Panc1 (cell line): ENCODE results near the gene TMEM219.

Experiments
- POLR2AphosphoS5 ChIP-seq: IDR thresholded peaks from 2 replicates; pipeline ENCODE4 v1.6.1; 2012; ENCODE audit warnings: mild to moderate bottlenecking, low read depth, low read length, moderate library complexity
- SIN3A ChIP-seq: IDR thresholded peaks from 2 replicates; pipeline ENCODE4 v1.6.1; 2012; ENCODE audit warnings: low read depth, mild to moderate bottlenecking, low read length, moderate library complexity, borderline replicate concordance; ENCODE audit not compliant: insufficient read depth
- TCF7L2 ChIP-seq: IDR thresholded peaks from 2 replicates; pipeline ENCODE4 v1.6.1; 2011; ENCODE audit warnings: mild to moderate bottlenecking, low read depth, low read length, inconsistent platforms
- TF ChIP-seq, protein P1 (sequence below): fragments of 450-650 bp; IDR thresholded peaks from 2 replicates; pipeline ENCODE4 v1.5.1; 2017; ENCODE audit warnings: mild to moderate bottlenecking

DNA sequence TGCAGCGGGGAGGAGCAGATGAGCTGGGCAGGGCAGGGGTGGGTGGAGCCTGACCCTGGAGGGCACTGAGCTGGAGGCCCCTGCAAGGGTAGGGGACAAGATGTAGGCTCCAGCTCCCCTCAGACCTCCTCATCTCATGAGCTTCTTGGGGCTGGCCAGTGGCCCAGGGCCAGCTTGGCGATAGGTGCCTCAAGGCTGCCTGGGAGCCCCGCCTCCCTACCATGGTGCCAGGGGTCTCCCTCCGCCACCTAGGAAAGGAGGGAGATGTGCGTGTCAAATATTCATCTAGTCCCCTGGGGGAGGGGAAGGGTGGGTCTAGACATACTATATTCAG, 29.7 kb downstream of the TMEM219 start:
- TF ChIP-seq POLR2AphosphoS5 (no peak), SIN3A (no peak), TCF7L2 (no peak)
- TF ChIP-seq, protein P1, sequence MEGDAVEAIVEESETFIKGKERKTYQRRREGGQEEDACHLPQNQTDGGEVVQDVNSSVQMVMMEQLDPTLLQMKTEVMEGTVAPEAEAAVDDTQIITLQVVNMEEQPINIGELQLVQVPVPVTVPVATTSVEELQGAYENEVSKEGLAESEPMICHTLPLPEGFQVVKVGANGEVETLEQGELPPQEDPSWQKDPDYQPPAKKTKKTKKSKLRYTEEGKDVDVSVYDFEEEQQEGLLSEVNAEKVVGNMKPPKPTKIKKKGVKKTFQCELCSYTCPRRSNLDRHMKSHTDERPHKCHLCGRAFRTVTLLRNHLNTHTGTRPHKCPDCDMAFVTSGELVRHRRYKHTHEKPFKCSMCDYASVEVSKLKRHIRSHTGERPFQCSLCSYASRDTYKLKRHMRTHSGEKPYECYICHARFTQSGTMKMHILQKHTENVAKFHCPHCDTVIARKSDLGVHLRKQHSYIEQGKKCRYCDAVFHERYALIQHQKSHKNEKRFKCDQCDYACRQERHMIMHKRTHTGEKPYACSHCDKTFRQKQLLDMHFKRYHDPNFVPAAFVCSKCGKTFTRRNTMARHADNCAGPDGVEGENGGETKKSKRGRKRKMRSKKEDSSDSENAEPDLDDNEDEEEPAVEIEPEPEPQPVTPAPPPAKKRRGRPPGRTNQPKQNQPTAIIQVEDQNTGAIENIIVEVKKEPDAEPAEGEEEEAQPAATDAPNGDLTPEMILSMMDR, result no peak
